CD14-positive monocyte (primary cell): ENCODE results near the gene SHISA6. TPM values are rescaled to one million over a fixed set of nuclear protein-coding genes. Genes with fewer than 3 reads are reported as not detected.

Experiments
- DNase-seq, 3 donors: peaks; one replicate each; pipeline ENCODE4 v3.0.0-alpha.2; 2011 to 2022
- H2AFZ ChIP-seq: 2 replicates; pipeline ENCODE4 v1.6.0; 2012; ENCODE audit warnings: mild to moderate bottlenecking, low read depth, low read length, inconsistent platforms; ENCODE audit not compliant: insufficient read depth, poor library complexity, severe bottlenecking
- H3K27ac ChIP-seq, 2 donors: 1 replicate in 1 of 2; 2 replicates in 1 of 2; pipeline ENCODE4 v1.5.1; 2012 to 2013; ENCODE audit warnings: low read length in 2 of 2, control low read depth in 1 of 2, inconsistent platforms in 1 of 2, low read depth in 1 of 2, mild to moderate bottlenecking in 1 of 2
- H3K27me3 ChIP-seq, 2 donors: one replicate each; pipeline versions ENCODE4 v1.6.0 to v1.6.1; 2011 to 2013; ENCODE audit warnings: low read length in 2 of 2; ENCODE audit not compliant: control insufficient read depth in 2 of 2, insufficient read depth in 2 of 2
- H3K36me3 ChIP-seq, 2 donors: replicated peaks in 1 of 2; 1 replicate in 1 of 2; 2 replicates in 1 of 2; pipeline versions ENCODE4 v1.5.1 to v1.6.1; 2012 to 2013; ENCODE audit warnings: low read length in 2 of 2, control low read depth in 1 of 2, inconsistent platforms in 1 of 2, mild to moderate bottlenecking in 1 of 2; ENCODE audit not compliant: insufficient read depth in 2 of 2, control insufficient read depth in 1 of 2
- H3K4me1 ChIP-seq, 2 donors: 1 replicate in 1 of 2; 2 replicates in 1 of 2; pipeline versions ENCODE4 v1.5.1 to v1.6.1; 2012 to 2013; ENCODE audit warnings: low read length in 2 of 2, control low read depth in 1 of 2, inconsistent platforms in 1 of 2, mild to moderate bottlenecking in 1 of 2, moderate library complexity in 1 of 2; ENCODE audit not compliant: insufficient read depth in 2 of 2, control insufficient read depth in 1 of 2
- H3K4me2 ChIP-seq: replicated peaks from 2 replicates; pipeline ENCODE3; 2012; ENCODE audit warnings: low read length, moderate library complexity, mild to moderate bottlenecking; ENCODE audit not compliant: poor library complexity, severe bottlenecking; ENCODE audit errors: extremely low read depth
- H3K4me3 ChIP-seq, 3 experiments: fragments of 200-600 bp in 1 of 3; sonication (generic) in 1 of 3; replicated peaks in 1 of 3; 1 replicate in 2 of 3; 2 replicates in 1 of 3; pipeline ENCODE4 v1.5.1; 2011 to 2013; ENCODE audit warnings: low read length in 3 of 3, mild to moderate bottlenecking in 3 of 3, control low read depth in 2 of 3, low read depth in 2 of 3, inconsistent platforms in 1 of 3, moderate library complexity in 1 of 3
- H3K79me2 ChIP-seq: 2 replicates; pipeline ENCODE4 v1.6.0; 2012; ENCODE audit warnings: mild to moderate bottlenecking, control low read depth, inconsistent platforms, low read length, moderate library complexity; ENCODE audit not compliant: insufficient read depth
- H3K9ac ChIP-seq: 2 replicates; pipeline ENCODE4 v1.6.0; 2017; ENCODE audit warnings: low read length, mild to moderate bottlenecking; ENCODE audit not compliant: insufficient read depth, poor library complexity, severe bottlenecking
- H3K9me3 ChIP-seq, 2 donors: replicated peaks in 1 of 2; 1 replicate in 1 of 2; 2 replicates in 1 of 2; pipeline versions ENCODE4 v1.5.1 to v1.6.1; 2012 to 2013; ENCODE audit warnings: low read length in 2 of 2, control low read depth in 1 of 2; ENCODE audit not compliant: control insufficient read depth in 1 of 2, insufficient read depth in 1 of 2
- H4K20me1 ChIP-seq: 2 replicates; pipeline ENCODE4 v1.6.0; 2012; ENCODE audit warnings: mild to moderate bottlenecking, low read length, control low read depth, moderate library complexity; ENCODE audit not compliant: insufficient read depth
- H3K27ac Mint-ChIP-seq, 7 donors: one replicate each; pipeline ENCODE4 v1.8.0; 2020; ENCODE audit warnings: mild to moderate bottlenecking in 7 of 7, mixed read lengths in 7 of 7, moderate library complexity in 6 of 7, inconsistent platforms in 2 of 7
- H3K27me3 Mint-ChIP-seq, 3 donors: one replicate each; pipeline ENCODE4 v1.8.0; 2021 to 2022; ENCODE audit warnings: low read depth in 3 of 3, mild to moderate bottlenecking in 3 of 3, mixed read lengths in 3 of 3, moderate library complexity in 3 of 3, inconsistent platforms in 1 of 3
- H3K36me3 Mint-ChIP-seq, 2 donors: one replicate each; pipeline ENCODE4 v1.8.0; 2020; ENCODE audit warnings: mixed read lengths in 2 of 2, inconsistent platforms in 1 of 2, mild to moderate bottlenecking in 1 of 2
- H3K4me1 Mint-ChIP-seq: one replicate; pipeline ENCODE4 v1.8.0; 2020; ENCODE audit warnings: mild to moderate bottlenecking, mixed read lengths
- H3K4me3 Mint-ChIP-seq, 2 donors: one replicate each; pipeline ENCODE4 v1.8.0; 2020; ENCODE audit warnings: mild to moderate bottlenecking in 2 of 2, mixed read lengths in 2 of 2, moderate library complexity in 1 of 2
- H3K9me3 Mint-ChIP-seq, 7 donors: one replicate each; pipeline ENCODE4 v1.8.0; 2020 to 2022; ENCODE audit warnings: mixed read lengths in 7 of 7, mild to moderate bottlenecking in 6 of 7, moderate library complexity in 6 of 7, inconsistent platforms in 2 of 7
- CTCF ChIP-seq: fragments of 200-600 bp; IDR thresholded peaks from one replicate; pipeline ENCODE4 v1.8.0; 2022; ENCODE audit warnings: antibody characterized with exemption, mild to moderate bottlenecking
- WGBS: methylation state at CpG from one replicate; pipeline ENCODE4 v1.1.5; 2013; ENCODE audit warnings: missing lambda C conversion rate; ENCODE audit not compliant: insufficient coverage; 5-methylcytosine and 5-hydroxymethylcytosine counted together
- intact Hi-C, 2 donors: fragments of 100-400 bp; cut with micrococcal nuclease; formaldehyde crosslinking; loops; one replicate each; pipeline versions ENCODE4 v1.15.0 to v1.15.1; 2023
- polyA plus RNA-seq, 3 donors: library from polyadenylated mRNA; depleted of rRNA in 1 of 3; unstranded in 2 of 3; stranded (reverse) in 1 of 3; fragments of 300-500 nt in 2 of 3; fragments of >200 nt in 1 of 3; fragmentation: Illumina TruSeq in 2 of 3; gene quantifications; 1 replicate in 2 of 3; 2 replicates in 1 of 3; pipeline ENCODE4 v1.2.3, GENCODE V29; 2012 to 2021

SHISA6 gene
- polyA plus RNA-seq, 3 donors: not detected

- H3K4me1 Mint-ChIP-seq: no peaks in the 10 kb centered on the region
- Histone ChIP-seq H4K20me1 (no peaks in the 10 kb centered on the region), H3K4me3 (no peak overlapping the region), H3K9me3 (no peaks in the 10 kb centered on the region), H3K36me3 (no peaks in the 10 kb centered on the region), H2AFZ (no peak overlapping the region), H3K79me2 (no peaks in the 10 kb centered on the region), H3K27me3 (no peaks in the 10 kb centered on the region), H3K9ac (no peak overlapping the region), H3K27ac (no peak overlapping the region), H3K4me2 (no peak overlapping the region), H3K4me1 (no peaks in the 10 kb centered on the region)
- no peak for DNase-seq
- WGBS: 86% methylated on average over 5 of the region's 5 CpGs
- H3K9me3 Mint-ChIP-seq: peaks cover 0 to 11% (median 4%) of the 10 kb centered on the region in 7 donors
- intact Hi-C loops: no loop called here
- peaks cover 0 to 7% (median 2%) of the 10 kb centered on the region in 3 donors for H3K27me3 Mint-ChIP-seq
- H3K36me3 Mint-ChIP-seq: no peaks in the 10 kb centered on the region
- H3K27ac Mint-ChIP-seq: no peak overlapping the region
- no peak for TF ChIP-seq CTCF
- no peak overlapping the region for H3K4me3 Mint-ChIP-seq
Measured at GRCh38 chr17:11318207-11318606, 77.2 kb downstream of the SHISA6 start.

GRCh38 chr17:11319894-11320293 is 78.9 kb downstream of the SHISA6 start:
- H3K27ac ChIP-seq: no peak overlapping the region
- H3K36me3 ChIP-seq: no peaks in the 10 kb centered on the region
- no peak for TF ChIP-seq CTCF
- H3K4me1 ChIP-seq: no peaks in the 10 kb centered on the region
- Mint-ChIP-seq H3K36me3 (no peaks in the 10 kb centered on the region), H3K27me3 (peaks cover 0 to 3% (median 0%) of the 10 kb centered on the region in 3 donors), H3K27ac (no peak overlapping the region), H3K4me3 (no peak overlapping the region), H3K9me3 (peaks cover 3 to 20% (median 7%) of the 10 kb centered on the region in 7 donors), H3K4me1 (no peaks in the 10 kb centered on the region)
- 86% methylated on average over 1 of the region's 3 CpGs for WGBS
- no peak for DNase-seq
- H2AFZ ChIP-seq: no peak overlapping the region
- intact Hi-C loops: no loop called here
- no peak overlapping the region for H3K9ac ChIP-seq
- H3K4me3 ChIP-seq: no peak overlapping the region
- H3K27me3 ChIP-seq: no peaks in the 10 kb centered on the region
- peaks cover 0 to 12% of the 10 kb centered on the region in 2 donors for H3K9me3 ChIP-seq
- H3K79me2 ChIP-seq: no peaks in the 10 kb centered on the region
- H3K4me2 ChIP-seq: no peak overlapping the region
- no peaks in the 10 kb centered on the region for H4K20me1 ChIP-seq
